Stimulated activated CD4-positive, alpha-beta T cell treated with anti-CD3 and anti-CD28 coated beads, TNF-alpha, amount 100 ng/mL, for 1 hour (primary cell): ENCODE data around the gene CNTNAP5.

Experiments
- DNase-seq, 3 donors: peaks; one replicate each; pipeline ENCODE4 v3.0.0-alpha.2; 2020; ENCODE audit warnings: low read depth in 3 of 3, low spot score in 1 of 3

The CNTNAP5 gene

GRCh38 chr2:124025171-124025580 lies at the start of gene CNTNAP5:
Gene CNTNAP5, plus strand, starts transcription at chr2:124025287. Its CDS starts 364 bp downstream, at chr2:124025651.
- no peak for DNase-seq

DNA sequence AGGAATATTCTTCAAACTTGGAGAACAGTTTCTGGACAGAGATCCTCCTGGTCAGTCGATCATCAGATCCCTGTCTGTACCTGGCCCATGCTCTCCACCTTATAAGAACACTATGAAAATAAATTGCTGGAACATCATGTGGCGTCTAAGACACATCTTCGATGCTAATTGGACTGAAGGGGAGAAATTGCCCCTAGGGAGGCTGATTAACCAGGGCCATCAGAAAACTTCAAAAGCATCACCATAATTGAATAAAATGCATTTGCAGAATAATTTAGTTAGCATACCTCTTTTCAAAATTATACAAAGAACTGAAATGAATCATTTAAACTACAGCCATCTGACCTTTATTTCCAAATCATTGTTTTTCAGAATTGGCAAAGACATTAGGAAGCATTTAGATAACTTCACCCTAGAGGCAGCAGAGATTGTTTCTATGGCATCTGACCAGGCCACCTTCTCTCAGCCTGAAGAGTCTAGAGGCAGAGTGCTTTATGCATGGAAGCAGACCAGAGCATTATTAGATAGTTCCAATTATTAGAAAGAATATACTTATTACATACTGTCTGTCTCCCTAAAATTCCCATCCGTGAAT lies 48.9 kb upstream of the CNTNAP5 start:
- no peak for DNase-seq

GRCh38 chr2:123993728-123994323 lies 31.3 kb upstream of the CNTNAP5 start:
- DNase-seq: no peak

DNA sequence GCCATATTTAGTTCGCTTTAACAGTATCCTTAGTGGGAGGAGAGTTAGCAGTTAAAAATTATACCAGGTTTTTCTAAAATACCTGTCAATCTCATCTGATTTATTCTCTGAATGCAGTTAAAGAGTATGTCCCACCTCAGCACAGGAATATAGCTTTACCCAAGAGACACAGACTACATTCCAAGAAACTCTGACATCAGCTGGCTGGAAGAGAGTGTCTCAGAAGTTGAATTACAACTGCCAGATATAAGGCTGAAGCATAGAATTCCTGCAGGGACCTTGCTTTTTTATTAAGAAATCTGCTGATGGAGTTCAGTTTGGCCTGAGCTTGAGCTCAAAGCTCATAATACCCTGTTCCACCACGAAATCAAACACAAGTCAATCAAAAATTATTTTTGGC lies 25.4 kb upstream of the CNTNAP5 start:
- DNase-seq: no peak

GRCh38 chr2:124001696-124002430 lies 23.2 kb upstream of the CNTNAP5 start:
- DNase-seq: no peak

- DNase-seq: no peak
Measured at GRCh38 chr2:124018890-124019289, 6.2 kb upstream of the CNTNAP5 start.

DNA sequence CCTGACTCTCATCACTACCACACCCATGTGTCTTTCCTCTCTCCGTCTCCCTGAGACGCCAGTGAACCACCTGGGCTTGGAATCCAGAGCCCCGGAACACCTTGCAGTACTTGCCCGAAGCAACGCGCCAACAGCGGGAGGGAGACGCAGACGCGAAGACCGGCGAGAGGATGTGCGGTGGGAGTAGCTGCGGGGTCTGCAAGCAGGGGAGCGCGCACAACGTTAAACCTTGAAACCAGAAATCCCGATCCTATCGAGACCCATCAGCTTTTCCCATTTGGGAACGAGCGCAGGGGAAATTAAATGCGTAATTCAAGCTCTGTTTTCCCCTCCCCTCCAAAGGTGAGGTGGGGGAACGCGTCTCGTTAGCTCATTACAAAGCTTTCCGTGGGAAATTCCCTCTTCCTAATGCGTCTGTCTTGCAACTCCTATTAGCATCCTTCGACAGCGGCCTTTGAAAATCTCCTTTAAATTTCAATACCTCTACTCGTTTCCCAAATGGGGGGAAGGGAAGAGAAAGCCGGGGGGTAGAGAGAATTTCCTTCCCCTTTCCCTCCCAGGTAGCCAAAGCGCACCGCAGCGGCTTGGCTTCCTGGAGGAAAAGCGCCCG lies 421 bp upstream of the CNTNAP5 start:
- DNase-seq: no peak

DNA sequence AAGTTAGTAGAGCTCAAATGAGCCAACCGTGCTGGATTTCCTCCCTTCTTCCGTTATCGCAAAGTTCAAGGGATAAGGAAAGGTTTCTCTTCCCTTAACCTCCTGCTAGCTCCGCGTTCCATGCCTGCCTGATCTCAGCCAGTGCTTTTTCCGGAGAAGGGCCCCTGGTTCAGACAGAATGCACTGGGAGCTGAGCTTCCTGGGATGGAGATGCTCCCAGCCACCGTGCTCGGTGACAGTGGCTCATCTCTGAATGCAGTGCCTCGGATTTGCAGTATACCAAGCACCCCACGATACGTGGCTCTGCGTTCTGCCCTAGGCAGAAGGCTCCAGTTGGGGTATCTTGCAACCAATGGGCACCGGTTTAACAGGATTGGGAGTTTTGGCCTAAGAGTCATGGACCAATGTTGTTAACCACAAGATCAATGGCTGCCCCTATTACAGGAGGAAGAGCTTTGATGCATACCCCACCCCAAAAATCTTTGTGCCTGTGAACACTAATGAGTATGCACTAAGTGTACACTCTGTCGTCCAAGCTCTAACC lies 876 bp downstream of the CNTNAP5 start:
- DNase-seq: no peak

DNA sequence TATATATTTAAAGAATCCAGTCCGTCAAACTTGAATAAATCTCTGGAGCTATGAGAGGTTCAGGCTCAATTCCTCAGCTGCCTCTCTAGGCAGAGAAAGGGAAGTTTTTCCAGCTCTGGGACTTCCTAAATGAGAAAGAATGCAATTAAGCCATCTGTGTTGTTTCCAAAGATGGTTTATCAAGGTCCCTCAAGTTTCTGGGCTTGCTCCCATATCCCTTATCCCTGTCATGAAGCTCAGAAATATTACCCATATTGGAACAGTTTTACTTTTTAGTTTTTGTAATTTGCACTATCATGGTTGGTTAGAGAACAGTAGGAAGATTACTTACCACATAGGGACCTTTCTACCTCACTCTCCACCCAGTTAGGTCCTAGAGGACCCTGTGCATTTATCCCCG lies 1.4 kb downstream of the CNTNAP5 start:
- DNase-seq: no peak

GRCh38 chr2:124027182-124027581 lies 2.1 kb downstream of the CNTNAP5 start:
- no peak for DNase-seq

- DNase-seq: no peak
Measured at GRCh38 chr2:124032799-124033198, 7.7 kb downstream of the CNTNAP5 start.

DNA sequence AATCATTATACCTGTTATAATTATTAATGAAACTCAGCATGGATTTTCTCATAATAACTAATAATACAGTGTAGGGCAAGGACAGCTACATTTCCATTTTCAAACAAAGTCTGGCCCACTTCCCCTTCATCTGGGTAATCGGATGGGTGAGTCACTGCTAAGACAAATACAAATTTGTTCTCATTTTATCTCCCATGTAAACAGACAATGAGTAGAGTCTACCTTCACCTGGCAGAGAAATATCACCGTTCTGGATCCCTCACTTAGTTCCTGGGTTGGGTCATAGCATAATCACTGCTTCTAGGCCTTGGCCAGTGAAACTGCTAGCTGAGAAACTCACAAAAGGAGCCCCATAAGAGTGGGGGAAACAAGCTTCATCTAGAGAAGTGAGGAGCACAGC lies 9.2 kb downstream of the CNTNAP5 start:
- no peak for DNase-seq

GRCh38 chr2:124035001-124035400 lies 9.9 kb downstream of the CNTNAP5 start:
- no peak for DNase-seq

- no peak for DNase-seq
Measured at GRCh38 chr2:124039032-124039431, 13.9 kb downstream of the CNTNAP5 start.

DNA sequence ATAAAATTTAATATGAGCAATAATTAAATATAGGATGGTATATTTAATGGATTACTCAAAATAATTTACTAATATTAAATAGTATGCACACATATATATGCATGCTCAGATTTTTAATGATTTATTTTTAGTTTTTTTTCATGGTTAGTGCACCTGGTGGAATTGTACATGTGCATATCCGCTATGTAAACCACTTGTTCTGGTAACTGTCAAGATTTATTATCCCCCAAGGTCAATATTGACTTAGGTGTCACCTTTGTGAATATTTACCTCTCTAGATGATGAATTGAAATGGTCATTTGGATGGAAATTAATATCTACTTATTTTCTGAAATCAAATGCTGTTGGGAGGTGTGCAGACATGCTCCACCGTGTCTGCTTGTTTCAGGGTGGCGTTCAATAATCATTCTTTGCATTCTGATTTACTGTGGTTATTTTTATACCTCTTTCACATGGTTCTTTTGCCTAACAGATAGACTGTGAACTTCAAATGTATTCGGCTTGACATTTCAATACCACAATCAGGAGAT lies 14.7 kb downstream of the CNTNAP5 start:
- no peak for DNase-seq

DNA sequence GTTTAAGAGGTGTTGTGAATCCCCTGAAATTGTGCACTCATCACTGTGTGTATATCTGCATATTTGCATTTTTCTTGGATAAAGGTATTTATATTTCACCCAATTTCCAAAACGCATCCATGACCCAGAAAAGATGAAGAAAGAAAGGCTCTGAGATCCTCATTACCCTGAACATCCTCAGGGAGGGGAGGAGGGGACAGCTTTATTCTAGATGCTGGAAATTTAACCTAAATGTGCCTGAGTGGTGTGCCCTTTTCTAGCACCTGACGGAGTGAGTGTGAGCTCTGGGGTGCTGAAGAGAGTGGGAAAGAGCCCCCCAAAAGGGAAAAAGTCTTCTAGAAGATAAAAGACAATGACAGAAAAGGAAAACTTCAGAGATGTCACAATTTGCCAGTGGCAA lies 20.8 kb downstream of the CNTNAP5 start:
- DNase-seq: no peak

- DNase-seq: no peak
Measured at GRCh38 chr2:124046332-124046731, 21.2 kb downstream of the CNTNAP5 start.

DNA sequence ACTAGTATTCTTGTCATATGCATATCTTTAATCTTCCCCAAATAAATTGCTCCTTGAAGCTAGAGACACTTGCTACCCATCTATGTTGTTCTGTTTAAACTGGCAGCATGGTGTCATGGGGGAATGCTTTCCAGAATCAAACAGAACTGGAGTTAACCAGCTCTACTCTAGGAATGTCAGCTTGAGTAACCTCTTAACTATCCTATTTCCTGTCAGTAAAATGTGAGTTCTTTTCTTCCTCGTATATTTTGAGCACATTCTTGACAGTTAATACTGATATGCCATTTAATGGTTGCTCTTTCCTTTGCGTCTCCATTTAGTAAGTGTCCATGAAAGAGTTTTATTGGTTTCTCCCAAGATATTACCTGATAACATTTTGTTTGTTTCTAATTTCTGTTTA lies 23.0 kb downstream of the CNTNAP5 start:
- DNase-seq: no peak

- DNase-seq: no peak
Measured at GRCh38 chr2:124048664-124049063, 23.6 kb downstream of the CNTNAP5 start.

- no peak for DNase-seq
Measured at GRCh38 chr2:124049136-124049535, 24.0 kb downstream of the CNTNAP5 start.

DNA sequence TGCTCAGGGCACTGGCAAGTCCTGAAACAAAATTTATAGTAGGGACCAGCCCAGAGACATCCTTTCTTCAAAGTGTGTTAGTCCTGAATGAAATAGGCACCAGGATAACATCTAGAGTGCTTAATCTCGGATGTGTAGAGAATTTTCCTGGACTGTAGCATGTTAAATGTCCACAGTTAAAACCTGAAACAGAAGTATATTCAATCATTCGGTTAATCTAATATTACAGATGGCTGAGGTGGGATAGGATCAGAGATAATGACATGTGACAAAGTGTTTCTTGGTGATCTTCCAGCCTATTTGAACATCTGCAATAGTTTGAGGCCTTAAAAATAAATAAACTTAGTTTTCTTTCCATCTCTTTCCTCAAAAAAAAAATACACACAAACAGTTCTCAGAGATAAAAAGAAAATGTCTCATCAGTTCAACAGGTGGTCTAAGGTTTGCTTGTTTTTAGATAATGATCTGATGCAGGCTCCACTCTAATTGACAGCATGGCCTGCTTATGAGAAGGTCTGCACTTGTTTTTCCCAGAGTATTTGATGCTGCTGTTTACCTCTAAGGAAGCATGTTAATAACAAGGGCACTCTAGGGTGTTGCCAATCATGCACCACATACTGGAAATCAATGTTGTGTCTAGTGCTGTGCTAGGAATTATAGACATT lies 25.9 kb downstream of the CNTNAP5 start:
- no peak for DNase-seq
